B cell (primary cell): ENCODE data around the gene CHCHD6. TPM values are rescaled to one million over a fixed set of nuclear protein-coding genes. Genes with fewer than 3 reads are reported as not detected.

Experiments used
- ATAC-seq: fragments of 200-7000 bp; cut with Tn5 transposase; one replicate; pipeline ENCODE4 v1.10.0; 2021; ENCODE audit warnings: low read depth, mild to moderate bottlenecking, moderate number of reproducible peaks, moderate library complexity
- CTCF ChIA-PET: fragments of 350-600 bp; sonication (Branson Sonifier 250); formaldehyde crosslinking; loops from one replicate; lab custom pipeline; 2021; ENCODE audit warnings: antibody characterized with exemption, inconsistent platforms; lab: Charles Lee
- POLR2A ChIA-PET: fragments of 350-600 bp; sonication (Branson Sonifier 250); formaldehyde crosslinking; loops from one replicate; lab custom pipeline; 2021; ENCODE audit warnings: antibody characterized with exemption; lab: Charles Lee
- DNase-seq: peaks from one replicate; pipeline ENCODE4 v3.0.0; 2013
- H2AFZ ChIP-seq: 2 replicates; pipeline ENCODE4 v1.6.1; 2012; ENCODE audit warnings: mild to moderate bottlenecking, low read depth, low read length; ENCODE audit not compliant: insufficient read depth, poor library complexity, severe bottlenecking
- H3K27ac ChIP-seq, 2 donors: 1 replicate in 1 of 2; 2 replicates in 1 of 2; pipeline ENCODE4 v1.5.1; 2012 to 2013; ENCODE audit warnings: low read length in 2 of 2, mild to moderate bottlenecking in 2 of 2, moderate library complexity in 1 of 2
- H3K27me3 ChIP-seq, 4 experiments: fragments of 200-600 bp in 1 of 4; sonication (generic) in 1 of 4; replicated peaks in 1 of 4; 1 replicate in 2 of 4; 2 replicates in 2 of 4; pipeline versions ENCODE4 v1.6.1 to v1.7.0; 2013 to 2016; ENCODE audit warnings: low read length in 3 of 4, mild to moderate bottlenecking in 2 of 4, mixed read lengths in 1 of 4, moderate library complexity in 1 of 4; ENCODE audit not compliant: insufficient read depth in 4 of 4, control insufficient read depth in 3 of 4; ENCODE audit errors: control extremely low read depth in 1 of 4
- H3K36me3 ChIP-seq, 2 experiments: replicated peaks in 1 of 2; 1 replicate in 1 of 2; 2 replicates in 1 of 2; pipeline versions ENCODE4 v1.6.1 to v1.7.1; 2013; ENCODE audit warnings: low read length in 1 of 2; ENCODE audit not compliant: insufficient read depth in 2 of 2, control insufficient read depth in 1 of 2; ENCODE audit errors: control extremely low read depth in 1 of 2, extremely low read depth in 1 of 2
- H3K4me1 ChIP-seq, 2 donors: fragments of 200-600 bp in 1 of 2; sonication (generic) in 1 of 2; 1 replicate in 1 of 2; 2 replicates in 1 of 2; pipeline versions ENCODE4 v1.5.1 to v1.6.1; 2013 to 2017; ENCODE audit warnings: low read length in 2 of 2; ENCODE audit not compliant: control insufficient read depth in 2 of 2, insufficient read depth in 2 of 2
- H3K4me2 ChIP-seq: replicated peaks from 2 replicates; pipeline ENCODE3; 2012; ENCODE audit warnings: mild to moderate bottlenecking, low read depth, low read length; ENCODE audit not compliant: poor library complexity, severe bottlenecking
- H3K4me3 ChIP-seq, 5 experiments: fragments of 200-600 bp in 1 of 5; sonication (generic) in 1 of 5; 1 replicate in 3 of 5; 2 replicates in 2 of 5; pipeline versions ENCODE4 v1.5.1 to v1.7.0; 2011 to 2016; ENCODE audit warnings: low read length in 4 of 5, mild to moderate bottlenecking in 4 of 5, low read depth in 2 of 5, control low read depth in 1 of 5, moderate library complexity in 1 of 5; ENCODE audit not compliant: insufficient read depth in 1 of 5; ENCODE audit errors: control extremely low read depth in 1 of 5, extremely low read depth in 1 of 5
- H3K79me2 ChIP-seq: fragments of 200-600 bp; sonication (generic); one replicate; pipeline ENCODE4 v1.6.0; 2016; ENCODE audit warnings: low read length; ENCODE audit not compliant: control insufficient read depth, insufficient read depth
- H3K9ac ChIP-seq: fragments of 200-600 bp; sonication (generic); 2 replicates; pipeline ENCODE4 v1.6.1; 2017; ENCODE audit warnings: mild to moderate bottlenecking, low read length, moderate library complexity
- H3K9me3 ChIP-seq, 3 donors: one replicate each; pipeline versions ENCODE4 v1.6.1 to v1.7.1; 2013; ENCODE audit warnings: low read length in 2 of 3; ENCODE audit not compliant: control insufficient read depth in 2 of 3, insufficient read depth in 1 of 3; ENCODE audit errors: control extremely low read depth in 1 of 3
- H4K20me1 ChIP-seq: 2 replicates; pipeline ENCODE4 v1.6.0; 2012; ENCODE audit warnings: mild to moderate bottlenecking, low read length; ENCODE audit not compliant: insufficient read depth, control insufficient read depth, poor library complexity, severe bottlenecking
- H3K27ac Mint-ChIP-seq: one replicate; pipeline ENCODE4 v1.8.0; 2021; ENCODE audit warnings: mixed read lengths
- H3K27me3 Mint-ChIP-seq: one replicate; pipeline ENCODE4 v1.8.0; 2021; ENCODE audit warnings: mixed read lengths
- H3K4me1 Mint-ChIP-seq: one replicate; pipeline ENCODE4 v1.8.0; 2021; ENCODE audit warnings: mixed read lengths
- H3K4me3 Mint-ChIP-seq: one replicate; pipeline ENCODE4 v1.8.0; 2021; ENCODE audit warnings: mixed read lengths
- H3K9me3 Mint-ChIP-seq: one replicate; pipeline ENCODE4 v1.8.0; 2022; ENCODE audit warnings: mixed read lengths; ENCODE audit not compliant: insufficient read depth
- CTCF ChIP-seq: fragments of 200-600 bp; IDR thresholded peaks from one replicate; pipeline ENCODE4 v1.8.0; 2022; ENCODE audit warnings: antibody characterized with exemption, mild to moderate bottlenecking
- EZH2 ChIP-seq: IDR thresholded peaks from 2 replicates; pipeline ENCODE4 v1.6.1; 2012; ENCODE audit warnings: borderline replicate concordance, low read depth, mild to moderate bottlenecking, moderate library complexity, low read length; ENCODE audit not compliant: insufficient read depth, poor library complexity, severe bottlenecking
- WGBS: methylation state at CpG from one replicate; pipeline ENCODE4 v1.1.5; 2013; ENCODE audit warnings: missing lambda C conversion rate; ENCODE audit not compliant: insufficient coverage; 5-methylcytosine and 5-hydroxymethylcytosine counted together
- intact Hi-C: fragments of 100-400 bp; cut with micrococcal nuclease; formaldehyde crosslinking; loops from one replicate; pipeline ENCODE4 v1.10.0; 2022
- polyA plus RNA-seq: library from polyadenylated mRNA; depleted of rRNA; stranded (reverse); fragments of >200 nt; gene quantifications from 2 replicates; pipeline ENCODE4 v1.2.3, GENCODE V29; 2012
- total RNA-seq, 2 donors: library from RNA; stranded (reverse); fragments of 120-200 nt in 1 of 2; gene quantifications; 1 replicate in 1 of 2; 2 replicates in 1 of 2; pipeline versions ENCODE4 v1.2.3 to v1.2.4, GENCODE V29; 2013 to 2022

CHCHD6 gene
- total and polyA plus RNA-seq, 2 donors (not counting 1 experiment from before 2014, with no cell fraction given): 8.0 to 13.5 TPM

GRCh38 chr3:126667631-126668449 lies 36.2 kb upstream of the CHCHD6 start:
- Histone ChIP-seq H3K4me2 (no peak overlapping the region), H3K9me3 (peaks cover 3 to 26% (median 10%) of the 10 kb centered on the region in 3 donors), H3K36me3 (no peaks in the 10 kb centered on the region), H3K9ac (no peak overlapping the region), H3K79me2 (no peaks in the 10 kb centered on the region), H2AFZ (no peak overlapping the region), H4K20me1 (no peaks in the 10 kb centered on the region), H3K4me3 (no peak overlapping the region), H3K4me1 (peaks cover 0 to 3% of the 10 kb centered on the region in 2 donors), H3K27ac (no peak overlapping the region), H3K27me3 (peaks cover 0 to 6% (median 0%) of the 10 kb centered on the region in 4 experiments)
- Mint-ChIP-seq H3K4me3 (no peak overlapping the region), H3K27me3 (peaks cover 6% of the 10 kb centered on the region), H3K4me1 (no peaks in the 10 kb centered on the region), H3K27ac (no peak overlapping the region), H3K9me3 (peaks cover 2% of the 10 kb centered on the region)
- TF ChIP-seq CTCF (no peak), EZH2 (no peak)
- ChIA-PET POLR2A (no interaction called here), CTCF (no interaction called here)
- WGBS: 95% methylated on average over 15 of the region's 15 CpGs
- DNase-seq (no peak), ATAC-seq (no peak)
- intact Hi-C loops: no loop called here
